ENCODE measurements around the gene MAB21L4. TPM values are rescaled to one million over a fixed set of nuclear protein-coding genes. Genes with fewer than 3 reads are reported as not detected.

MAB21L4 gene
- total and polyA plus RNA-seq, 2 experiments from 2014 or later, result not detected

DNA sequence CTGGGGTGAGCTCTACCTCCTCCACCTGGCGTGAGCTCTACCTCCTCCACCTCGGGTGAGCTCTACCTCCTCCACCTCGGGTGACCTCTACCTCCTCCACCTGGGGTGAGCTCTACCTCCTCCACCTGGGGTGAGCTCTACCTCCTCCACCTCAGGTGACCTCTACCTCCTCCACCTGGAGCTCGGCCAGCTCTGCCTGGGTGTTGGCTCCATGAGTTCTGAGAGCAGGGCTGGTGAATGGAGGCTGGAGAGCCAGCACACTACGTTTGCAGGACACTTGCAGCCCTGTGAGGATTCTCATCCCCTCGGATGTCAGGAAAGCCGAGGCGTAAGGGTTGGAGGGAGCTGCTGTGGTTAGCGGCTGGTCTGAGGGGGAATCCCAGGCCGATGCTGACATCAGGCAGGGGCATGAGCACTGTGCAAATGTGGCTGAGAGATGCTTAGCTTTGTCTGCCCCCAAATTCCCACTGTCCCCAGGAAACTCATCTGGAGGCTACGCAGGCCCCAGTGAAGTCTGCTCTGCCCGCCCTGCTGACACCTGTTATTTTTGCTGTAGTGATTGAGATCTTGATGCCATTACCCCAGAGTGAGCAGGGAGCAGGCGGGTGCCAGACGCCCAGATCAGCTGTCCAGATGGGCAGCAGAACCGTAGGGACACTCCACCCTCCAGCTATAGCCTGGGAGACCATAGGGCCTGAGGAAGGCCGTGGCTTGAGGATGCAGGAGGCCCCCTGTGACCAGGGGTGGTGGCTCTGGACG is 13.4 kb upstream of the MAB21L4 start (continued):
- TF ChIP-seq, protein P1, sequence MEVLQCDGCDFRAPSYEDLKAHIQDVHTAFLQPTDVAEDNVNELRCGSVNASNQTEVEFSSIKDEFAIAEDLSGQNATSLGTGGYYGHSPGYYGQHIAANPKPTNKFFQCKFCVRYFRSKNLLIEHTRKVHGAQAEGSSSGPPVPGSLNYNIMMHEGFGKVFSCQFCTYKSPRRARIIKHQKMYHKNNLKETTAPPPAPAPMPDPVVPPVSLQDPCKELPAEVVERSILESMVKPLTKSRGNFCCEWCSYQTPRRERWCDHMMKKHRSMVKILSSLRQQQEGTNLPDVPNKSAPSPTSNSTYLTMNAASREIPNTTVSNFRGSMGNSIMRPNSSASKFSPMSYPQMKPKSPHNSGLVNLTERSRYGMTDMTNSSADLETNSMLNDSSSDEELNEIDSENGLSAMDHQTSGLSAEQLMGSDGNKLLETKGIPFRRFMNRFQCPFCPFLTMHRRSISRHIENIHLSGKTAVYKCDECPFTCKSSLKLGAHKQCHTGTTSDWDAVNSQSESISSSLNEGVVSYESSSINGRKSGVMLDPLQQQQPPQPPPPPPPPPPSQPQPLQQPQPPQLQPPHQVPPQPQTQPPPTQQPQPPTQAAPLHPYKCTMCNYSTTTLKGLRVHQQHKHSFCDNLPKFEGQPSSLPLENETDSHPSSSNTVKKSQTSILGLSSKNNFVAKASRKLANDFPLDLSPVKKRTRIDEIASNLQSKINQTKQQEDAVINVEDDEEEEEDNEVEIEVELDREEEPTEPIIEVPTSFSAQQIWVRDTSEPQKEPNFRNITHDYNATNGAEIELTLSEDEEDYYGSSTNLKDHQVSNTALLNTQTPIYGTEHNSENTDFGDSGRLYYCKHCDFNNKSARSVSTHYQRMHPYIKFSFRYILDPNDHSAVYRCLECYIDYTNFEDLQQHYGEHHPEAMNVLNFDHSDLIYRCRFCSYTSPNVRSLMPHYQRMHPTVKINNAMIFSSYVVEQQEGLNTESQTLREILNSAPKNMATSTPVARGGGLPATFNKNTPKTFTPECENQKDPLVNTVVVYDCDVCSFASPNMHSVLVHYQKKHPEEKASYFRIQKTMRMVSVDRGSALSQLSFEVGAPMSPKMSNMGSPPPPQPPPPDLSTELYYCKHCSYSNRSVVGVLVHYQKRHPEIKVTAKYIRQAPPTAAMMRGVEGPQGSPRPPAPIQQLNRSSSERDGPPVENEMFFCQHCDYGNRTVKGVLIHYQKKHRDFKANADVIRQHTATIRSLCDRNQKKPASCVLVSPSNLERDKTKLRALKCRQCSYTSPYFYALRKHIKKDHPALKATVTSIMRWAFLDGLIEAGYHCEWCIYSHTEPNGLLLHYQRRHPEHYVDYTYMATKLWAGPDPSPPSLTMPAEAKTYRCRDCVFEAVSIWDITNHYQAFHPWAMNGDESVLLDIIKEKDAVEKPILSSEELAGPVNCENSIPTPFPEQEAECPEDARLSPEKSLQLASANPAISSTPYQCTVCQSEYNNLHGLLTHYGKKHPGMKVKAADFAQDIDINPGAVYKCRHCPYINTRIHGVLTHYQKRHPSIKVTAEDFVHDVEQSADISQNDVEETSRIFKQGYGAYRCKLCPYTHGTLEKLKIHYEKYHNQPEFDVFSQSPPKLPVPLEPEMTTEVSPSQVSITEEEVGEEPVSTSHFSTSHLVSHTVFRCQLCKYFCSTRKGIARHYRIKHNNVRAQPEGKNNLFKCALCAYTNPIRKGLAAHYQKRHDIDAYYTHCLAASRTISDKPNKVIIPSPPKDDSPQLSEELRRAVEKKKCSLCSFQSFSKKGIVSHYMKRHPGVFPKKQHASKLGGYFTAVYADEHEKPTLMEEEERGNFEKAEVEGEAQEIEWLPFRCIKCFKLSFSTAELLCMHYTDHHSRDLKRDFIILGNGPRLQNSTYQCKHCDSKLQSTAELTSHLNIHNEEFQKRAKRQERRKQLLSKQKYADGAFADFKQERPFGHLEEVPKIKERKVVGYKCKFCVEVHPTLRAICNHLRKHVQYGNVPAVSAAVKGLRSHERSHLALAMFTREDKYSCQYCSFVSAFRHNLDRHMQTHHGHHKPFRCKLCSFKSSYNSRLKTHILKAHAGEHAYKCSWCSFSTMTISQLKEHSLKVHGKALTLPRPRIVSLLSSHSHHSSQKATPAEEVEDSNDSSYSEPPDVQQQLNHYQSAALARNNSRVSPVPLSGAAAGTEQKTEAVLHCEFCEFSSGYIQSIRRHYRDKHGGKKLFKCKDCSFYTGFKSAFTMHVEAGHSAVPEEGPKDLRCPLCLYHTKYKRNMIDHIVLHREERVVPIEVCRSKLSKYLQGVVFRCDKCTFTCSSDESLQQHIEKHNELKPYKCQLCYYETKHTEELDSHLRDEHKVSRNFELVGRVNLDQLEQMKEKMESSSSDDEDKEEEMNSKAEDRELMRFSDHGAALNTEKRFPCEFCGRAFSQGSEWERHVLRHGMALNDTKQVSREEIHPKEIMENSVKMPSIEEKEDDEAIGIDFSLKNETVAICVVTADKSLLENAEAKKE (CRISPR knock-in tag; IDR thresholded peaks at IDR 0.05), result no peak
- TF ChIP-seq JUNB (IDR thresholded peaks at IDR 0.05; ENCODE audit: unreplicated experiment) (no peak), NANOG (IDR thresholded peaks at IDR 0.05; ENCODE audit: borderline replicate concordance) (no peak), ZNF114 (CRISPR knock-in tag; IDR thresholded peaks at IDR 0.05) (no peak), REST (IDR thresholded peaks at IDR 0.05; ENCODE audit: unreplicated experiment) (no peak)

Data from GM23338 (cell line).